Body of pancreas (tissue), 4 donors: ENCODE results near the gene EVL. TPM values are rescaled to one million over a fixed set of nuclear protein-coding genes. Genes with fewer than 3 reads are reported as not detected.

Source experiments
- ATAC-seq: fragments of 150-250 bp; one replicate; pipeline ENCODE4 v1.9.1; 2016
- DNase-seq, 4 donors: peaks; one replicate each; pipeline ENCODE4 v3.0.0-alpha.2; 2019
- H3K27ac ChIP-seq, 4 donors: fragments of 200-600 bp; sonication (generic); 1 replicate in 3 of 4; 2 replicates in 1 of 4; pipeline versions ENCODE4 v1.5.1 to v1.6.1; 2016 to 2019; ENCODE audit warnings: mild to moderate bottlenecking in 1 of 4, mixed read lengths in 1 of 4, moderate library complexity in 1 of 4
- H3K27me3 ChIP-seq, 2 donors: fragments of 200-600 bp; sonication (generic); one replicate each; pipeline ENCODE4 v1.6.0; 2016; ENCODE audit warnings: mild to moderate bottlenecking in 1 of 2
- H3K36me3 ChIP-seq, 2 donors: fragments of 200-600 bp; sonication (generic); replicated peaks in 1 of 2; 2 replicates each; pipeline ENCODE4 v1.5.1; 2016; ENCODE audit warnings: low read depth in 2 of 2; ENCODE audit not compliant: insufficient read depth in 1 of 2
- H3K4me1 ChIP-seq: fragments of 200-600 bp; sonication (generic); one replicate; pipeline ENCODE4 v1.6.0; 2016
- H3K4me3 ChIP-seq, 2 donors: fragments of 200-600 bp; sonication (generic); 1 replicate in 1 of 2; 2 replicates in 1 of 2; pipeline ENCODE4 v1.5.1; 2016 to 2019
- H3K9me3 ChIP-seq, 3 donors: fragments of 200-600 bp; sonication (generic); 1 replicate in 2 of 3; 2 replicates in 1 of 3; pipeline ENCODE4 v1.5.1; 2016
- CTCF ChIP-seq, 7 experiments: fragments of 450-650 bp in 4 of 7; fragments of 200-600 bp in 3 of 7; sonication (generic) in 3 of 7; IDR thresholded peaks; one replicate each; pipeline ENCODE4 v1.5.1; 2016 to 2019; ENCODE audit warnings: antibody characterized with exemption in 7 of 7
- POLR2A ChIP-seq, 3 donors: fragments of 450-650 bp; IDR thresholded peaks; one replicate each; pipeline ENCODE4 v1.6.1; 2016; ENCODE audit warnings: antibody characterized with exemption in 3 of 3, mild to moderate bottlenecking in 2 of 3
- WGBS, 2 donors: methylation state at CpG; one replicate each; pipeline ENCODE4 v1.1.5; 2017; 5-methylcytosine and 5-hydroxymethylcytosine counted together
- intact Hi-C: fragments of 100-400 bp; cut with DNase I; formaldehyde crosslinking; loops from one replicate; pipeline ENCODE4 v1.15.1; 2023
- total RNA-seq, 2 donors: library from RNA; depleted of rRNA; stranded (reverse); fragments of >200 nt; gene quantifications; one replicate each; pipeline ENCODE4 v1.1.0, GENCODE V29; 2016

Gene EVL
- total RNA-seq, 2 donors from 2014 or later: 22.3 to 57.7 TPM

DNA sequence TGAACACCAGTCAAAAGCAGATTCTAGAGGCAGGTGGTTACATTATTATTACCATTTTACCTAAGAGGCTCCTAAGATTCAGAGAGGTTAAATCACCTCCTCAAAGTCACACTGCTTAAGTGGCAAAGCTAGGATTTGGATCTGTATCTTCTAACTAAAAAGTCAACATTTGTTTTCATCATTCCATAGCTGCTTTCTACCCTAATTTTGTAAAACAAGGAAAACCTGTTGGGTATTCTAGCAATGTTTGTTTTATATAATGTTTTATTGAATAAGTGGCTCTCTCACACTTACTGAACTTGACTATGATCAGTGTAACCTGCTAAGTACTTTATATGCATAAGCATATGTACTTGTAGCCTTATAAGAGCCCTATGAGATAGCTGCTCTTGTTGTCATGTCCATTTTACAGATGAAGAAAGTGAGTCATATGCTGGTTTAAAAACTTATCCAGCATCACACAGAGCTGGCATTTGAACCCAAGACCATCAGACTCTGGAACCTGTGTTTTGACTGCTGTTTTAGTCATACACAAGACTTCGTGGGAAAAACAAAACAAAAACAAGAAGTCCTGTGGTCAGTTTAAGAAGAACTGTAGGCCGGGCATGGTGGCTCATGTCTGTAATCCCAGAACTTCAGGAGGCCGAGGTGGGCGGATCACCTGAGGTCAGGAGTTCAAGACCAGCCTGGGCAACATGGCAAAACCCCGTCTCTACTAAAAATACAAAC lies 31.7 kb upstream of the EVL start:
- intact Hi-C loops: no loop called here
- Histone ChIP-seq H3K4me1 (peaks cover 51% of the 10 kb centered on the region), H3K27ac (no peak overlapping the region), H3K27me3 (no peaks in the 10 kb centered on the region), H3K9me3 (no peaks in the 10 kb centered on the region), H3K36me3 (no peaks in the 10 kb centered on the region), H3K4me3 (no peak overlapping the region)
- ATAC-seq: no peak
- DNase-seq: no peak
- TF ChIP-seq POLR2A (IDR thresholded peaks at IDR 0.05): no peak
- no peak for TF ChIP-seq CTCF (IDR thresholded peaks at IDR 0.05)
- 80 to 93% methylated on average over 5 of the region's 5 CpGs for WGBS, 2 donors

DNA sequence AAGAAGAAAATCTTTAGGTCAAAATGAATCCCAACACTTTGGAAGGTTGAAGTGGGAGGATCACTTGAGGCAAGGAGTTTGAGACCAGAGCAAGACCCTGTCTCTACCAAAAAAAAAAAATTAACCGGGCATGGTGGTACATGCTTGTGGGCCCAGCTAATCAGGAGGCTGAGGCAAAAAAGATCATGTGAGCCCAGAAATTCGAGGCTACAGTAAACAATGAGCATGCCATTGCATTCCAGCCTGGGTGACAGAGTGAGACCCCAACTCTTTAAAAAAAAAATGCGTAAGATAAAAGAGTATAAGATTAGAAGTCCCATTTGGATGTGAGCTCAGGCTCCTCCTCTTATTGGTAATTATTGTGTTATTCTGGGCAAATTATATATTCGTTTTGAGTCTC lies 30.8 kb upstream of the EVL start:
- DNase-seq (no peak), ATAC-seq (no peak)
- no peak overlapping the region for H3K27ac ChIP-seq
- peaks cover 42% of the 10 kb centered on the region for H3K4me1 ChIP-seq
- H3K27me3 ChIP-seq: no peaks in the 10 kb centered on the region
- TF ChIP-seq CTCF (IDR thresholded peaks at IDR 0.05): no peak
- no peak for TF ChIP-seq POLR2A (IDR thresholded peaks at IDR 0.05)
- H3K4me3 ChIP-seq: no peak overlapping the region
- 88 to 92% methylated on average over 4 of the region's 4 CpGs for WGBS, 2 donors
- no peaks in the 10 kb centered on the region for H3K36me3 ChIP-seq
- no peaks in the 10 kb centered on the region for H3K9me3 ChIP-seq
- intact Hi-C loops: no loop called here

- intact Hi-C loops: no loop called here
- no peaks in the 10 kb centered on the region for H3K27me3 ChIP-seq
- DNase-seq (no peak), ATAC-seq (no peak)
- no peak overlapping the region for H3K27ac ChIP-seq
- no peak overlapping the region for H3K4me3 ChIP-seq
- TF ChIP-seq POLR2A (IDR thresholded peaks at IDR 0.05): no peak
- no peak for TF ChIP-seq CTCF (IDR thresholded peaks at IDR 0.05)
- H3K9me3 ChIP-seq: no peaks in the 10 kb centered on the region
- peaks cover 36% of the 10 kb centered on the region for H3K4me1 ChIP-seq
- H3K36me3 ChIP-seq: no peaks in the 10 kb centered on the region
Observed at GRCh38 chr14:100034961-100035500, 30.2 kb upstream of the EVL start.

DNA sequence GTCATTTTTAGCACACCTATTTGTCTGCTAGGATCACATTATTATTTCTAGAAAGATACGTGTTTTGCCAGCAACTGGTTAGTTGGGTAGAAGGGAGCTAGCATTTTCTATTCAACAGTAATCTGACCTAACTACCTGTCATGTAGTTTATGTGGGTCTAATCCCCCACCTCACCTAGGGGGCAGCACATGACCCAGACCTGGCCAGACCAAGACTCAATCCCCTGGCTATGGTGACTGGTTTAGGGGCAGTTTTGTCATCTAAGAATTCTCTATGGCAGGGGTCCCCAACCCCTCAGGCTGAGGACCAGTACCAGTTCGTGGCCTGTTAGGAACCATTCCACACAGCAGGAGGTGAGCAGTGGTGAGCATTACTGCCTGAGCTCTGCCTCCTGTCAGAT lies 29.5 kb upstream of the EVL start:
- DNase-seq: no peak
- peaks cover 30% of the 10 kb centered on the region for H3K4me1 ChIP-seq
- no peaks in the 10 kb centered on the region for H3K9me3 ChIP-seq
- TF ChIP-seq CTCF (IDR thresholded peaks at IDR 0.05) (no peak), POLR2A (IDR thresholded peaks at IDR 0.05) (no peak)
- ATAC-seq: no peak
- intact Hi-C loops: no loop called here
- H3K36me3 ChIP-seq: no peaks in the 10 kb centered on the region
- H3K27ac ChIP-seq: no peak overlapping the region
- H3K27me3 ChIP-seq: no peaks in the 10 kb centered on the region
- WGBS, 2 donors: 91 to 97% methylated on average over 1 to 2 of the region's 2 CpGs
- no peak overlapping the region for H3K4me3 ChIP-seq

GRCh38 chr14:100037353-100037752 lies 27.9 kb upstream of the EVL start:
- WGBS, 2 donors: 75 to 80% methylated on average over 2 of the region's 2 CpGs
- Histone ChIP-seq H3K36me3 (no peaks in the 10 kb centered on the region), H3K27me3 (no peaks in the 10 kb centered on the region), H3K4me3 (no peak overlapping the region), H3K9me3 (no peaks in the 10 kb centered on the region), H3K27ac (no peak overlapping the region), H3K4me1 (peaks cover 13% of the 10 kb centered on the region)
- ATAC-seq (no peak), DNase-seq (peak in 2 of 4 donors; percentile 22 to 24)
- TF ChIP-seq POLR2A (IDR thresholded peaks at IDR 0.05): no peak
- no peak for TF ChIP-seq CTCF (IDR thresholded peaks at IDR 0.05)
- intact Hi-C loops: no loop called here
